ENCODE data around the gene ARHGEF19. TPM values are rescaled to one million over a fixed set of nuclear protein-coding genes. Genes with fewer than 3 reads are reported as not detected.
"Not testable (repeated sequence)": the region's sequence is repeated elsewhere in the genome, so short reads cannot be mapped to it uniquely, and the experiment has no call there.

The ARHGEF19 gene
- total and polyA plus RNA-seq, 10 donors = 3.5 to 12.9 (median 7.8) TPM

DNA sequence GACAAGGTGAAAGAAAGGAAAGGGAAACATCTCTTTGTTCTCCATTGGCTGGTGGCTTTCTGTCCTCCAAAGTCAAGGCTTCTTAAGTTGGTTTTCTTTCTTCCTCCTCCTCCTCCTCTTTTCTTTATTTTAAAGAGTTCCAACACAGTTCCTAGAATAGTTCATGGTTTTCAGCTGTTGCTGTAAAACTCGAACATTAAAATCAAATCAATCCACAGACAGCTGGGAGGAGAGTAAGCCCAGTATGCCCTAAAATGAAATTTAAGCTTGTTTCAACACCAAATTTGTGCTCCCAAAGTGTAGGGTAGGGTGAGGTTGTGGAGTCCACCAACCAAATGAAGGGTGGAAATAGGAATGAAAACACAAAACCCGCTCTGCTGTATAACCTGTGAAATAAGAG is 35.0 kb upstream of the ARHGEF19 start:
- TF ChIP-seq POLR2AphosphoS5 (IDR thresholded peaks at IDR 0.05) = no peak
- 59 to 75% (median 69%) methylated on average over 2 of the region's 2 CpGs for WGBS, 5 donors
- peaks cover 14 to 48% (median 25%) of the 10 kb centered on the region in 6 donors for H3K4me1 ChIP-seq

DNA sequence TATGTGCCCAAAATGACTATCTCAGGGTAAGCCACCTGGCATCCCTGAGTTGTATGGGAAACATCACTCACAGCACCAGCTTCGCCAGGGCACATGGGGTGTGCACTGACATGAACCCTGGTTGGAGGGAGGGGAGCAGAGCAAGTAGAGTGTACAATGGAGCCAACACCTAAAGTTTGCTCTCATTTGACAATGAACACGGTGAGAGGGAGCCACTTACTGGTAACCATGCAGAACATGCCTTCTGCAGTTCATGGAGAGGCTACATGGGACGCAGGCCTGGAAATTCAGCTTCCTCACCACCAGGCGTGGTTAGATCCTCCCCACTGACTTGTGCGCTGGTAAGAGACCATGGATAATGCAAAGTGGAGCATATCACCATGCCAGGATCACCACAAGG is 34.5 kb upstream of the ARHGEF19 start:
- intact Hi-C loops (cut with DNase I; ENCODE audit: low total_unique reads) = loop anchor here (10.0 kb wide), 1 partner anchor 108 kb away; the partner anchor contains the start of gene FBXO42
- Histone ChIP-seq H3K4me3 (no peak overlapping the region), H3K27ac (peak overlapping the region in 5 of 8 donors; percentile 1 to 67 (median 13)), H3K36me3 (peaks cover 0 to 57% (median 15%) of the 10 kb centered on the region in 6 donors), H3K4me1 (peaks cover 14 to 48% (median 25%) of the 10 kb centered on the region in 6 donors), H3K9me3 (no peaks in the 10 kb centered on the region), H3K27me3 (replicated peaks in 1 of 7) (no peaks in the 10 kb centered on the region)
- TF ChIP-seq POLR2AphosphoS5 (IDR thresholded peaks at IDR 0.05) = no peak
- TF ChIP-seq POLR2A (IDR thresholded peaks at IDR 0.05) = no peak
- TF ChIP-seq, protein P1, sequence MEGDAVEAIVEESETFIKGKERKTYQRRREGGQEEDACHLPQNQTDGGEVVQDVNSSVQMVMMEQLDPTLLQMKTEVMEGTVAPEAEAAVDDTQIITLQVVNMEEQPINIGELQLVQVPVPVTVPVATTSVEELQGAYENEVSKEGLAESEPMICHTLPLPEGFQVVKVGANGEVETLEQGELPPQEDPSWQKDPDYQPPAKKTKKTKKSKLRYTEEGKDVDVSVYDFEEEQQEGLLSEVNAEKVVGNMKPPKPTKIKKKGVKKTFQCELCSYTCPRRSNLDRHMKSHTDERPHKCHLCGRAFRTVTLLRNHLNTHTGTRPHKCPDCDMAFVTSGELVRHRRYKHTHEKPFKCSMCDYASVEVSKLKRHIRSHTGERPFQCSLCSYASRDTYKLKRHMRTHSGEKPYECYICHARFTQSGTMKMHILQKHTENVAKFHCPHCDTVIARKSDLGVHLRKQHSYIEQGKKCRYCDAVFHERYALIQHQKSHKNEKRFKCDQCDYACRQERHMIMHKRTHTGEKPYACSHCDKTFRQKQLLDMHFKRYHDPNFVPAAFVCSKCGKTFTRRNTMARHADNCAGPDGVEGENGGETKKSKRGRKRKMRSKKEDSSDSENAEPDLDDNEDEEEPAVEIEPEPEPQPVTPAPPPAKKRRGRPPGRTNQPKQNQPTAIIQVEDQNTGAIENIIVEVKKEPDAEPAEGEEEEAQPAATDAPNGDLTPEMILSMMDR (IDR thresholded peaks at IDR 0.05 in 8 of 11, conservative IDR thresholded peaks at IDR 0.05 in 3 of 11) = no peak
- WGBS, 5 donors = 57 to 82% (median 71%) methylated on average over 4 to 5 of the region's 5 CpGs
- DNase-seq = no peak

More for the DNA sequence above, 35.0 kb upstream of the ARHGEF19 start:
- DNase-seq = no peak
- Histone ChIP-seq H3K27ac (peak overlapping the region in 5 of 8 donors; percentile 1 to 67 (median 13)), H3K9me3 (no peaks in the 10 kb centered on the region), H3K4me3 (no peak overlapping the region), H3K36me3 (peaks cover 0 to 62% (median 20%) of the 10 kb centered on the region in 6 donors), H3K27me3 (replicated peaks in 1 of 7) (no peaks in the 10 kb centered on the region)
- intact Hi-C loops (cut with DNase I; ENCODE audit: low total_unique reads) = loop anchor here (10.0 kb wide), 1 partner anchor 107 kb away; the partner anchor contains the start of gene FBXO42

DNA sequence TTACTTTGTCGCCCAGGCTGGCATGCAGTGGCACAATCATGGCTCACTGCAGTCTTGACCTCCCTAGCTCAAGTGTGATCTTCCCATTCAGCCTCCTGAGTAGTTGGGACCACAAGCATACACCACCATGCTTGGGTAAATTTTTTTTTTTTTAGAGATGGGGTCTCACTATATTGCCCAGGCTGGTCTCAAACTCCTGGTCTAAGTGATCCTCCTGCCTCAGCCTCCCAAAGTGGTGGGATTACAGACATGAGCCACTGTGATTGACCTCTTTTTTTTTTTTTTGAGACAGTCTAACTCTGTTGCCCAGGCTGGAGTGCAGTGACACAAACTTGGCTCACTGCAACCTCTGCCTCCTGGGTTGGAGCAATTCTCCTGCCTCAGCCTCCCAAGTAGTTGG is 33.8 kb upstream of the ARHGEF19 start:
- WGBS, 5 donors = 92 to 100% (median 97%) methylated on average over 1 of the region's 1 CpG
- intact Hi-C loops (cut with DNase I; ENCODE audit: low total_unique reads) = loop anchor here (10.0 kb wide), 1 partner anchor 109 kb away; the partner anchor contains the start of gene FBXO42

DNA sequence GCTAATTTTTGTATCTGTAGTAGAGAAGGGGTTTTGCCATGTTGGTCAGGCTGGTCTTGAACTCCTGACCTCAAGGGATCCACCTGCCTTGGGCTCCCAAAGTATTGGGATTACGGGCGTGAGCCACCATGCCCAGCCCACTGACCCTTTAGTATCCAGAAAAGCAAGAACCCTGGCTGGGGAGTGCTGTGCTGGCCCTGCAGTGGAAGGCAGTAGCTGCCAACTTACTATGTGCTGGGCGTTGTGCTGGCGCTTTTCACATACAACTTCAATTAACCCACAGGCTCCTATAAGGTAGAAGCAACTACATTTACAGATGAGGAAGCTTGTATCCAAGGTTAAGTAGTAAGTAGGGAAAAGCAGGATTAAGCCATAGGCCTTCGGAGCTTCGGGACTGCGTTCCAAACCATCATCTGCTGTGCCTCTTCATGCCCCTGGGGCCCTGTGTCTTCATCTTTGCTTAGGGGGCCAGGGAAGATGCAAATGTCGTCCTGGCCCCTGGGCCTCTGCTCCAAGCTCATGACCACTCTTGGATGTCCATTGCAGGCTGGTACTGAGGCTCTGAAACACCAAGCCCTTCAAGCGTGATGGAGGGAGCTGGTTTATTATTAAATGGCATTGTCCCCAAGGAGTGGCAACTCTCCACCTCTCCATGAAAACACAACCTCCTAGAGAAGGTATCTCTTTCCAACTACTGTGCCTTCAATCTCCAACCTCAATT is 33.2 kb upstream of the ARHGEF19 start:
- DNase-seq = no peak
- 92 to 97% (median 95%) methylated on average over 7 to 9 of the region's 9 CpGs for WGBS, 5 donors
- no peak overlapping the region for H3K27ac ChIP-seq
- intact Hi-C loops (cut with DNase I; ENCODE audit: low total_unique reads) = loop anchor here (10.0 kb wide), 1 partner anchor 109 kb away; the partner anchor contains the start of gene FBXO42
- no peaks in the 10 kb centered on the region for H3K27me3 ChIP-seq (replicated peaks in 1 of 7)
- peaks cover 0 to 44% (median 2%) of the 10 kb centered on the region in 6 donors for H3K36me3 ChIP-seq
- no peak for TF ChIP-seq POLR2AphosphoS5 (IDR thresholded peaks at IDR 0.05)
- TF ChIP-seq POLR2A (IDR thresholded peaks at IDR 0.05) = no peak
- TF ChIP-seq, protein P1 (IDR thresholded peaks at IDR 0.05 in 8 of 11, conservative IDR thresholded peaks at IDR 0.05 in 3 of 11) = no peak
- peaks cover 14 to 46% (median 25%) of the 10 kb centered on the region in 6 donors for H3K4me1 ChIP-seq
- H3K4me3 ChIP-seq = no peak overlapping the region
- H3K9me3 ChIP-seq = no peaks in the 10 kb centered on the region

More for the DNA sequence above, 33.8 kb upstream of the ARHGEF19 start:
- not testable (repeated sequence) for H3K4me3 ChIP-seq; DNase-seq; H3K9me3 ChIP-seq; H3K27me3 ChIP-seq (replicated peaks in 1 of 7); H3K27ac ChIP-seq
- H3K36me3 ChIP-seq = peaks cover 0 to 50% (median 8%) of the 10 kb centered on the region in 6 donors
- peaks cover 14 to 48% (median 25%) of the 10 kb centered on the region in 6 donors for H3K4me1 ChIP-seq

Data from spleen (tissue), 11 donors.